ENCODE data around the gene CNPY1.

- TF ChIP-seq CTCF (IDR thresholded peaks at IDR 0.05), result no peak
- no peak for TF ChIP-seq POLR2A (IDR thresholded peaks at IDR 0.05)
Observed at GRCh38 chr7:155559519-155560108, 13.3 kb upstream of the CNPY1 start.

All from breast epithelium (tissue), 3 donors.